Central memory CD4-positive, alpha-beta T cell (primary cell): Measurements from ENCODE around the gene EEF1AKMT3.
"Not testable (repeated sequence)": the region's sequence is repeated elsewhere in the genome, so short reads cannot be mapped to it uniquely, and the experiment has no call there.

Experiments
- DNase-seq: peaks from one replicate; pipeline ENCODE4 v3.0.0; 2022

EEF1AKMT3 gene

DNA sequence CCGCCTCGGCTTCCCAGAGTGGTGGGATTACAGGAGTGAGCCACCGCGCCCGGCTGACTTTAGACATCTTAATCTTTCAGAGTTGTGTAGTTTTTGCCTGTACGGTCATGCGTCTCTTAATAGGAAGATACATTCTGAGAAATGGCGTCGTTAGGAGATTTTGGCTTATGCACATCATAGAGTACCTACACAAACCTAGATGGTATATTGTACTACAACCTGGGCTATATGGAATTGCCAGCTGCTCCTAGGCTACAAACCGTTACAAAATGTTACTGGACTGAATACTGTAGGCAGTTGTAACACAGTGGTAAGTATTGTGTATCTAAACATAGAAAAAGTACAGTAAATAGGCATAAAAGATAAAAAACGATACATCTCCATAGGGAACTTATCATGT is 11.4 kb downstream of the EEF1AKMT3 start:
- no peak for DNase-seq

GRCh38 chr12:57793920-57794319 is 21.5 kb downstream of the EEF1AKMT3 start:
- no peak for DNase-seq

DNA sequence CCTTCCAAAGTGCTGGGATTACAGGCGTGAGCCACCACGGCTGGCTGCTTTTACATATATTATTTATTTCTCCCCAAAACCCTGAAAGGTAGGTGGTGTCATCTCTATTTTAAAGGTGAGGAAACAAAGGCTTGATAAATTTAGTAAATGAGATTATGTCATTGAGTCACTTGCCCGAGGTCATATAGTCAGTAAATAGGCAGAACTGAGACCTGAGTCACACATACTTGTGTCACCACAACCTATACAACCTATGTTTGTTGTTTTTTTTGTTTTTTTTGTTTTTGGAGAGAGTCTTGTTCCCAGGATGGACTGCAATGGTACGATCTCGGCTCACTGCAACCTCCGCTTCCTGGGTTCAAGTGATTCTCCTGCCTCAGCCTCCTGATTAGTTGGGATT is 22.9 kb downstream of the EEF1AKMT3 start:
- no peak for DNase-seq

- no peak for DNase-seq
Observed at GRCh38 chr12:57796996-57797395, 24.6 kb downstream of the EEF1AKMT3 start.

DNA sequence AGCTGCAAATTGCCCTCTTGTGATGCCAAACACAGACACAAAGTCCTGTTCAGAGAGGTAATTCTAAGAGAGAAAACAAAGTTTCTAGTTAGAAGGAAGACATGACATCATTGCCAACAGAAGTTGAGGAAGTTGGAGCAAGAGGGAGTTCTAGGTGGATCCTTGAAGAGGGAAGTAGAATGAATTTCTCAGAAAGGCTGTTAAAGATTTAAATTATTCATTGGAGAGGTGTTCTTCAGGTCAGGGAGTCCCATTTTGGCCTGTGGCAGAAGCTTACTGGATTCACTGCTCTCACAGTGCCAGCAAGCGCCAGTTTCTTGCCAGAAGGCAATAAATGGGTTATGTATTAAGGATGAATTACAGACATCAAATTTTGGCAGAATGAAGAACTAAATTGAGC is 25.5 kb downstream of the EEF1AKMT3 start:
- no peak for DNase-seq

DNA sequence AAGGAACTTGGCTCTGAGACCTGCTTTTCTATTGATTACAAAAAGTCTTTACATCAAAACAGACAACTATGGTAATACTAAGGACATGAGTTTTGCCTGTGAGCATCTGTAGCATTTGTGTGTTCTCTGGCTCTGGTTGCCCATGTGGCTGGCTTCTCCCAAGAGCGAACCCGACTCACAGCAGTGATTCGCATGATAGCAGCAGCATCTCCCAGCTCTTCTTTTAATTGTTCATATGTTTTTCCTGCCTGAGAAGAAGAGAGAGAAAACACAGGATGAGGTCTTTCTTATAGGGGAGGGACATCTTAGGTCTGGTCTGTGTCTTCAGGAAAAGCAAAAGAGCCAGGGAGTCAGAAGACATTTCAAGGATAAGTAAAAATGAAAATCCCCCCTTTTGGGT is 28.6 kb downstream of the EEF1AKMT3 start:
- DNase-seq: no peak

GRCh38 chr12:57802607-57803006 is 30.2 kb downstream of the EEF1AKMT3 start:
- no peak for DNase-seq

- DNase-seq: peak; percentile 19
Observed at GRCh38 chr12:57803319-57803893, 31.0 kb downstream of the EEF1AKMT3 start.

GRCh38 chr12:57806677-57807076 is 34.3 kb downstream of the EEF1AKMT3 start:
- DNase-seq: no peak

- no peak for DNase-seq
Observed at GRCh38 chr12:57807285-57807684, 34.9 kb downstream of the EEF1AKMT3 start.

GRCh38 chr12:57808351-57808750 is 35.9 kb downstream of the EEF1AKMT3 start:
- no peak for DNase-seq

GRCh38 chr12:57809425-57809824 is 37.0 kb downstream of the EEF1AKMT3 start:
- DNase-seq: no peak

GRCh38 chr12:57810450-57810849 is 38.0 kb downstream of the EEF1AKMT3 start:
- no peak for DNase-seq

GRCh38 chr12:57811028-57811755 is 38.8 kb downstream of the EEF1AKMT3 start:
- DNase-seq: no peak

- no peak for DNase-seq
Observed at GRCh38 chr12:57813111-57813970, 40.9 kb downstream of the EEF1AKMT3 start.

DNA sequence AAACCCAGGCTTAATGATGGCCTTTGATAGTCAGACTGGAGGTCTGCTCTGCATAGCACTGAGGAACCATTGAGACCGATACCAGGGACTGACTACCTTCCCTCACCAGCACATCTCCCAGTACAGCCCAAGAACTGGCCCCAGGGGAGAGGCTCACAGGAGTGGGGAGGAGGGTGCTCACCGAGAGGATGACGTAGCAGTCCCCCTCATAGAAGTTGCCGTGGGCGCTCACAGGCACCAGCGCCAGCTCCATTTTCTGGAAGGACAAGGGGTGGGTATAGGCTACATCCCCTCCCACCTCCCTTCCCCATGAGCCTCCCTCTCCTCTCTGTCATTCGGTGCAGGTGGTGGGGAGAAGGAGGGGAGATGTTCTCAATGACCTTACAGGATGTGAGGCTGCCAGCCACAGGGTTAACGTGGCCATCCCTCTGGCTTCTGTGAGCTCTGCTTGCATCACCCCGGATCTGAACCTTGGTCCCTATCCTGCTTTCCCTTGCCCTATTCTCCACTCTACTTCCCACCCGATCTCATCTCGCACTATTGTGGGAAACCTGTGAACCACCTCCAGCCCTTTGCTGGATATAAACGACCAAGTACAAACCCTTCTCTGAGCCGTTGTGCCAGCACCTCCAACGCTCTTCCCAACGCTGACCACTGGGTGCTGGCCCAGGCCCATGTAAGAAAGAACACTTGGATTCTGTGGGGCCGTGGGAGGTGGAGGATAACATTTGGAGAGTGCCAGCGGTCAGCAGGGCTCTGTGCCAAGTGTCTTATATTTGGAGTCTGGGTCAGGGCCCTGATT is 41.8 kb downstream of the EEF1AKMT3 start:
- no peak for DNase-seq

- no peak for DNase-seq
Observed at GRCh38 chr12:57815177-57816000, 43.0 kb downstream of the EEF1AKMT3 start.

DNA sequence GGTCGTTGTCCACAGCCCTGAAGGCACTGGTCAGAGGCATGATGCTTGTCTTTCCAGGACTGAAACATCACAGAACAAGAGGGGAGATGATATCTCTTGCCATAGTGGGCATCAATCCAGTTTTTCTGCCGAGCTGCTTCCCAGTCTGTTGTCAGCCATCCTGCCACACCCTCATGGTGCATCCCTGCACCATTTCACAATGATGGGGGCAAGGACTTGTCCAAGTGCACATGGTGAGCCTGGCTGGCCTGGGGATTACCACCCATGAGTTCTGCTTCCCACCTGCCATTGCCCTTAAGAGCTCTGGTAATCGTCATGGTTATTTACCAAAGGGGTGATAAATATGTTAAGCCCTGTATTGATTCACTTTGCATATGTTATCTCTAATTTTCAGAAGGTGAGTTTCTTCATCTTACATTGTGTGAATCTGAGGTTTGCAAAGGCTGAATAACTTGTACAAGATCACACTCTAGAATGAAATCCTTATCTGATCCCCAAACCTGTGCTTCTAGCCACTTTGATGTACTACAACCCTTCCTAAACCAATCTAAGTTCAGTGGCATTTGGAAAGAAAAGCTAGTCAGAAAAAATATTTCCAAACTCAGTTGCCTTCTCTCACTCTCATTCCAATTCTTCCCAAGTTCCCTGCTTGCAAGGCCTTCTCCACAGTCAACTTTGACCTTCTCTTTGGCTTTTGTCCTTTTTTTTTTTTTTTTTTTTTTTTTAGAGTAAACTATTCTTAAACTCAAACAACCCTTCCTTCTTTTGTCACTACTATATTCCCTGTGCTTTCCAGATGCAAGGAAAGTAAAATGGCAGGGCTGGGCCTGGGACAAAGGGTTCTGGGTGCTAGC is 43.8 kb downstream of the EEF1AKMT3 start:
- no peak for DNase-seq

GRCh38 chr12:57816855-57817151 is 44.4 kb downstream of the EEF1AKMT3 start:
- no peak for DNase-seq

GRCh38 chr12:57817261-57817989 is 45.0 kb downstream of the EEF1AKMT3 start:
- DNase-seq: no peak

GRCh38 chr12:57817990-57818331 is 45.5 kb downstream of the EEF1AKMT3 start:
- not testable (repeated sequence) for DNase-seq
